HG03039 (cell line): ENCODE data around the gene SLC10A3.

Experiments used
- ATAC-seq: cut with Tn5 transposase; IDR thresholded peaks from one replicate; pipeline ENCODE4 v1.9.1; 2021; ENCODE audit warnings: mild to moderate bottlenecking, moderate library complexity; ENCODE audit not compliant: unreplicated experiment

Gene SLC10A3

GRCh38 chrX:154490414-154491083 is at the start of gene SLC10A3:
SLC10A3 (minus strand) TSS chrX:154490629; CDS start chrX:154488940, 1,689 bp downstream.
- ATAC-seq, result peak; percentile 79

GRCh38 chrX:154539077-154539476 is 48.6 kb upstream of the SLC10A3 start:
- no peak for ATAC-seq

DNA sequence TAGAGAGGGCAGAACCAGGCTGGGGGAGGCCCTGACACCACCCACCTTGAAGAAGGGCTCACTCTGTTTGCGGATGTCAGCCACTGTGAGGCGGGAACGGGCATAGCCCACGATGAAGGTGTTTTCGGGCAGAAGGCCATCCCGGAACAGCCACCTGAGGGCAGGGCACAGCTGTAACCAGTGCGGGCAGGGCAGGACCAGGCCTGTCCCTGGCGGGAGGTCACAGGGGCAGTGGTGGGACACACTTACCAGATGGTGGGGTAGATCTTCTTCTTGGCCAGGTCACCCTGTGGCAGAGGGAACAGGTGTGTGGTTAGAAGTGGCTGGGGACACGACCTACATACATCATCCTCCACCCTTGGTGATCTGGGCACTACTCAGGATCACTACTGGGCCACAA is 45.5 kb upstream of the SLC10A3 start:
- no peak for ATAC-seq

DNA sequence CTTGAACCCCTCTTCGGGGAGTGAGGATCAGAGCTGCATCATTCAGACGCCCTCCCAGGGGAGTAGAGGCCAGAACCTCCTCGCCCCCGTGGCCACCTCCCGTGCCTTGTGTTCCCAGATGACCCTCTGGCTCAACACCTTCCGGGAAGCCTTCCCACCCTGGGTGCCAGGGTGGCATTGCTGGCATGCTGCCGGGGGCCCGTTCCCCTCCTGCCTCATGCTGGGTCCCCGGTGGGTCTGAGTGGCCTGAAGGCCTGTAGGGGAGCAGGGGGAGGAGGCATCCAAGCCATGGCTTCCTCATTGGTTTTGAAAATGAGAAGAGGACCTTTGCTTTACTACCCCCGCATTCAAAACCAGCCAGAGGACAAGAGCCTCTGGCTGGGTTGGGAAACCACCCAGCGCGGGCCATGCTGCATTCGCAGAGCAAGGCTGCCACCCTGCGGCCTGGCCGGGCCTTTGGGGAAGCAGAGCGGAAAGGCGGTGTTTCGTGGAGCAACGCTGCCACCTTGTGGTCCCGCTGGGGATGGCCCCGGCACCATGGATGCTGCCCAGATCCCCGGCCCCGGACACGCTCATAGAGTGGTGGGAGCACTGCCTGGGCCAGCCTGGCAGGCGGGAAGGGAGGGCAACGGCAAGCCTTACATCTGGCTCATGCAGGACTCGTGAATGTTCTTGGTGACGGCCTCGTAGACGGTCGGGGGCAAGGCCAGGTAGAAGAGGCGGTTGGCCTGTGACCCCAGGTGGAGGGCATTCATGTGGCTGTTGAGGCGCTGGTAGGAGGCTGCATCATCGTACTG is 44.3 kb upstream of the SLC10A3 start:
- peak; percentile 64 for ATAC-seq

- ATAC-seq, result no peak
Observed at GRCh38 chrX:154532690-154533089, 42.3 kb upstream of the SLC10A3 start.

DNA sequence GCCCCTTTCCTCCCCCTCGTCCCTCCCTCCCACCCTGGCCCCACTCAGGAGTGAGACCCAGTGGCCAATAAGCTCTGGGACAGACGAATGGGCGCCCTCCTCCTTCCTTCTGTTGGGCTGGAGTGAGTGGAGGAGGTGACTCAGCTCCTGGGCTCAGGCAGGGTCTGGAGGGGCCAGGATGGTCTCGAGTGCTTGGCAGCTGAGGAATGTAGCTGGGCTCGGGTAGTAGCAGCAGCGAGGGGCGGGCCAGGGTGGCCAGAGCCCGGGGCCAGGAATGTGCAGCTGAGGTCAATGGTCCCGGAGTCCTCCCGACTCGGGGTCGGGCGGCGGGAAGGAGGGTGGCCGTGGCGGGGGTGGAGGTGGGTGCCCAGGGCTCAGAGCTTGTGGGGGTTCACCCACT is 41.2 kb upstream of the SLC10A3 start:
- no peak for ATAC-seq

DNA sequence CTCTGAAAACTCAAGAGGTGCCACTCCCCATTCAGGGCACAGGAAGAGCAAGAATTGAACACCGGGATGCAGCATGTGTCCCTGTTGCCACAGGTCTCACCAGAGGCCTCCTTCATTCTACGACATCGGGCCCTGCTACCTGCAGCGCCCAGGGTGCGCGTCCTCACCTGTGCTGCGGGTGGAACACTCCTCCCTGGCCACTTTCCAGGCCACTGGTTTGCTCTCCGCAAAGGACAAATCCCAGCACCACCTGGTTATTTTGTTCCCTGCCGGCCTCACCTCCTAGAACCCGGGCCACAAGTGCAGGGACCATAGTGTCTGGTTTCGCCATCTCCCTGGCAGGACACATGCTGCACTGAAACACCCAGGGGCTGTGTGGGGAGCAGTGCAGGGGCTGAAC is 39.9 kb upstream of the SLC10A3 start:
- ATAC-seq, result no peak

GRCh38 chrX:154529206-154529612 is 38.8 kb upstream of the SLC10A3 start:
- no peak for ATAC-seq

DNA sequence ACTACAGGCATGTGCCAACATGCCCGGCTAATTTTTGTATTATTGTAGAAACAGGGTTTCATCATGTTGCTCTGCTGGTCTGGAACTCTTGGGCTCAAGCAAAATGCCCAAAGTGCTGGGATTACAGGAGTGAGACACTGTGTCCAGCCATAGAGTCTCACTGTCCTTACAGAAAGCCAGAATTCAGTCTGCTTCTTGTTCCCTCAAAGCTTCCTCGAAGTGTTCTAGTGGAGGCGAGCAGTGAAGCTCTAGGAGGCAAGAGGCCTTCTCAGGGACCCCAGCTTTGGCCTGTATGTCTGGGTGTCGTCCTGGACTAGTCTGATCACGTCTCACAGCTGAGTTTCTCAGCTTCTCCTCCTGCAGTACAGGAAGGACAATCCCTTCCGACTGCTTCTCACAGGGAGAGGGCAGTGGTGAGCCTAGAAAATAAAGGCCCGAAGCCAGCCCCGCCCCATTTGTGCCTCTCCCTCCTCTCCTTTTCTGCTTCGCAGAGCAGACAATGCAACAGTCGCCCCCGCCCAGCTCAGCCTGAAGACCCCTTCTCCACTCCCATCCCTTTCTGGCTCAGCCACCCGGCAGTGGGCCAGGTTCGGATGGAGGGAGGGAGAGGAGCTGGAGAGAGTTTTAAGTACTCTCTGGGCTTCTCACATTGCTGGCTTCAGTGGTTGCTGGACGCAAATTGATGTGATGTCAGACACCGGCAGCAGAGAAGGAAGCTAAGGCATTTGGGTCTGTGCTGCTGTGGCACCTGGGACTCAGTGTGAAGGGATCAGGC is 36.7 kb upstream of the SLC10A3 start:
- no peak for ATAC-seq

DNA sequence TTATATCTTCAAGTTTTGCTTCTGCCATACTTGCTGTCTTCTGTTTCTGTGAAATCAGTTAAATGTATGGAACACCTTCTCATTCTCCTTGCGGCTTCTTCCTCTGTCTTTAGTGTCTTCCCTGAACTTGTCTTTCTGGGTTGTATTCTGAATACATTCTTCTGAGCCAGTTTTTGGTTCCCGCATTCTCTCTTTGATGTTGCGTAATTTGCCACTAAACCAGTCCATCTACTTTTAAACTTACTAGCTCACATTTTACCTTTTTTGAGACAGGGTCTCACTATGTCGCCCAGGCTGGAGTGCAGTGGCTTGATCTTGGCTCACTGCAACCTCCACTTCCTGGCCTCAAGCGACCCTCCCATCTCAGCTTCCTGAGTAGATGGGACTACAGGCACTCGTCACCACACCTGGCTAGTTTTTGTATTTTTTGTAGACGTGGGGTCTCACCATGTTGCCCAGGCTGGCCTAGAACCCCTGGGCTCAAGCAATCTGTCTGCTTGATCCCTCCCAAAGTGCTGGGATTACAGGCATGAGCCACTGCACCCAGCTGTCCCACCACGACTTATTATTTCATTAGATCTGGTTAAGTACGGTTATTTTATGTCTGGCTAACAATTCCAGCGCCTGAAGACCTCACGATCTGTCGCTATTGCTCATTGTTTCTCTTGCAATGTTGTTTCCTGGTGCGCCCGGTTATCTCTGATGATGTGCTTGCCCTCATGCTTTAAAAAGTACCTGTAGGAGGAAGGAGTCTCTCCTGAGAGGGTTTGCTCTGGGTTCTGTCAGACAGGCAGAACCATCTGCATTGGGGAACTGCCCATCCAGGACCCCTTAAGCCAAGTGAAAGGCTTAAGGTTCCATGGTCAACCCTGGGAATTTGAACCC is 35.4 kb upstream of the SLC10A3 start:
- ATAC-seq, result no peak

- ATAC-seq, result no peak
Observed at GRCh38 chrX:154519389-154519788, 29.0 kb upstream of the SLC10A3 start.

DNA sequence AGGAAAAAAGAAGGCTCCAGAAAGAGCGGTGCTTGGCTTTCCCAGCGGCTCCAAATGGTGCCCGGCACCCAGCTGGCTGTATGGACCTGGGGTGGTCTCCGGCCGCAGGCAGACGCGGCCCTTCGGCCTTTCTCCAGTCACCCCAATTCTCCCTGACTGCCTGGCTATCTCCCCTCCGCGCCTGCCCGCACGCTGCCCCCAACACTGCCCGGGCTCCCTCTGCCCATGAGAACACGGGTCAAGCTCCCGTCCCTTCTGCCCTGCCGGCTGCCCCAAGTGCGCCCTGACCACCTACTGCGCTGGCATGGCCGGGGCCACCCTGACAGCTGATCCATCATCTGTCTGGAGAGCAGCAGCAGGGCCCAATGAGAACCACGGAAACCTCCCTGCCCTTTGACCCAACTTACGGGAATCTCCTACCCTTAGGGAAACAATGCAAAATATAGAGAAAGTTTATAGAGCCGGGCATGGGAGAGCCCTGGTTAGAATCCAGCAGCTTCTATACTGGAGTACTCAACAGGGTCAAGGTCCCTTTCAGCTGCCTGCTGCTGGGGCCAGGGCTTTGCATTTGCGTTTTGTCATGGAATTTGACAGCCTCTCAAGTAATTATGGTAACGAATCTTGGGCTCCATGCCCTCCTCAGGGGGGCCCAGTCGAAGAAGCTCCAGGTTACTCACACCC is 26.8 kb upstream of the SLC10A3 start:
- no peak for ATAC-seq

DNA sequence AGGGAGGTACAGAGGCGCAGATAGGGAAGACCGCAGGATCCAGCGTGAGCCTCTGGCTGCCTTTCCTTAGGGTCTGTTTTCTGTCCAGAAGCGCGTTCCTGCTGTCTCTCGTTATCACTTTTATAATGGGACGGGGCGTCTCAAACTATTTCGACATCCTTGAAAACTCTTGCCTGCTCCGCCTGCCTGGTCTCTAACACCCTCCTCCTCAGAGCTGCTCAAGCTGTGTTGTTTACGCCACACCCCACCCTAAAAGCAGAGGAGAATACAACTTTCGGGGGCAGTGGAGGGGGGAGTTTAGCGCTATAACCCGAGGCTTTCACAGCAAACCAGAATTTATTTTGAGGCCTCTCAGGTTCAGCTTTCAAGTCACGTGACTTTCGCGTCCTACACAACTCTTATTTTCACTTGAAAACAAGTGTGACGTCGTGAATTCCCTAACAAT is 26.2 kb upstream of the SLC10A3 start:
- ATAC-seq, result no peak

GRCh38 chrX:154515966-154516655 is 25.7 kb upstream of the SLC10A3 start, which contains the start of gene FAM3A:
FAM3A (minus strand) TSS chrX:154516232; CDS start chrX:154515772, 460 bp downstream.
- peak; percentile 93 for ATAC-seq

GRCh38 chrX:154515090-154515965 is 24.9 kb upstream of the SLC10A3 start:
- ATAC-seq, result no peak

DNA sequence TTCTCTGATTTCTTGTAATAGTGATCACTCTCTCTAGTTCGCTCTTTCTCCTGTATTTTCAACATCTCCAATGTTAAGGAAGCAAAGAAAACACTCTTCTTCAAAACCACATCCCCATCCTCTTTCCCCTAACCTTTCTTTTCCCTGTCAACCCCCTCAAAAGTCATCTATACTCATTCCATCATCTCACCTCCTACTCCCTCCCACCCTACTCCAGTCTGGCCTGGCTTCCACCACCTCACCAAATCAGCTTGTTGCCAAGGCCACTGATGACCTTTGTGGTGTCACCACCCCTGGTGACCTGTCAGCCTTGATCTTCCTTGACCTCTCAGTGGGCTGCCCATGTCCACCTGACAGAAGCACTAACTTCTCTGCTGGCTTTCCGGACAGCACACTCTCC is 23.3 kb upstream of the SLC10A3 start:
- no peak for ATAC-seq

GRCh38 chrX:154512879-154513553 is 22.6 kb upstream of the SLC10A3 start:
- ATAC-seq, result no peak

GRCh38 chrX:154511761-154512160 is 21.3 kb upstream of the SLC10A3 start:
- no peak for ATAC-seq
